NCI-H69 (cell line): ENCODE measurements around the gene TMEM92.

Source experiments
- DNase-seq: peaks from one replicate; lab custom pipeline; 2025; lab: John Stamatoyannopoulos, UW

TMEM92 gene

DNA sequence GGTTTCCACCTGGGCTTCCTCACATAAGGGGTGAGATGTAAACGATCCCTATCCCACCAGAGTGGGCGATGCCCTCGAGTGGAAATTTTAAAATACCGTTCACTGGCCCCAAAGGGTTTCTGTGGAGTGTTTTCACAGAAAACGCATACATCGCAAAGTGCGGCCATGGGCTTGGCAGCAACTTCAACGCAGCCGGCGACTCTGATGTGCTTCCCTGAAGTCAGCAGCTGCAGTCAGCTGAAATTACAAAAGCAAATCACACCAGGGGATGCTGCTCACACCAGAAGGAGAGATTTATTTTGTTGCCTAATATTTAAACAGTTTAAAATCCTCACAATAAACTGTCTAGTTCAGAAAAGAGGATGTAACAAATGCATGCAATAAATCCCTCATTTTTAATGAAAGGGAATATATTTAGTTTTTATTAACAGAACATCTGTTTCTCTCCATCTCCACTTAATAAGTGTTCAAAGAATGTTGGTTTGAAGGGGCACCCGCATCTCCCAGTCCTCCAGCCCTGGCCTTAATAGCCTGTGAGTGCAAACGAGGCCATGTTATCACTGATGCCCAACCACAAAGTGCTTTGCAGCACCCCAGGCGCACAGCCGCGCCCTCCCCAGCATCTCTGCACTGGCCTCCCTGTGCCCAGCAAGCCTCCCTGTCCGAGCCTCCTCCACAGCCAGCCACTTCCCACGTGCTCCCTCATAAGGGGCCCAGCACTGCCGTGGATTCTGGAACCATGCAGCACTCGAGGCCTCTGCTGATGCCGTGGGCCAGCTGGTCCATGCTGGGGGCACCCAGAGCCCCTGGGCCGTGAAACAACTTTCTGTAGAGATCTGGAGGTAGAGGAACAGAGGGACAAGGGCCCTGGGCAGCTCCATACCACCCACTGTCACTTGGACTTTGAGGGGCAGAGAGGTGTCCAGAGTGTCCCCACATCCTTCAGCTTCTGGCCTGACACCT lies 54.4 kb downstream of the TMEM92 start:
- peak; percentile 70 for DNase-seq

DNA sequence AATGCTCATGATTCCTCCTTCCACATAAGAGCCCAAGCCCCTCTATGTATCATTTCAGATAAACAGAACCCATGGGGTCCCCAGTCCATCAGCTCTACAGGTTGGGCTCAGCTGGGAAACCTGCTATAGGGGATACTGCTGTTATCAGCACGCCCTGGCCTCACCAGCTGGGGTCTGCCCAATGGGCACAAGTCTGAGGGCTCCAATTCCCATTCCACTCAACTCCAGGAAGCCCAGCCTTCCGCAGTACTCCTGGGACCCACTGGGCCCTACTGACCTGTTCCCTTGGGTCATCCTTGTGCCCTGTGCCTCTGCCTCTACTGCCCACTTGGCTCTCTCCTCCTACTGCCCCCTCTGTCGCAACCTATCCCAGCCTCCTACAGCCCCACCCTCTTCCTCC lies 55.5 kb downstream of the TMEM92 start:
- no peak for DNase-seq

DNA sequence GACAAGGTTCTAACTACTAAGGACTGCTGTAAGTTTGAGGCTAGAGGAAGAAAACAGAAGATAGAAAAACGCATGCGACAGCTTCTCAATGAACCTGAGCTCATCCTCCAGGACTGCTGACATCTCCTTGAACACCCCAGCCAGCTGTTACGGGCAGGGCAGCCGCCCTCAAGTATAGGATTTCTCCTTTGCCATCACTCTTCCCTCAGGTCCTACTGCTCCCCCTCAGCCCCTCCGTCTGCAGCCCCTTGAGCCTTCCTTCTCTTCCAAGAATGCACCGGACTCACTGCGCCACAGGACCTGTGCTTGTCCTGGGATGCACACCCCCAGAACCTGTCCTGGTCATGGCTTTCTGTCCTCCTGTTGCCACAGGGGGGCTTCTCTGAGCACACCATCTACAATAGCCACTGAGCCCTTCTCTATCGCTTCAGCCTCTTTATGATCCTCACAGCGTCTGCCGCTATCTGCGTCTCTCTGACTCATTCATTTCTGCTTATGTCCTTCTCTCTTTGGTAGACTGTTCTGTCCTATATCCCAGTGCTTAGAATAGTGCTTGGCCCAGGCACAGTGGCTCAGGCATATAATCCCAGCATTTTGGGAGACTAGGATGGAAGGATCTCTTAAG lies 56.0 kb downstream of the TMEM92 start:
- DNase-seq = no peak
